Hypothalamus (tissue), 51 donors: ENCODE results near the gene LTB4R2.

Experiments
- DNase-seq, 51 donors: peaks; one replicate each; lab custom pipeline; 2025; lab: John Stamatoyannopoulos, UW

Gene LTB4R2, protein sequence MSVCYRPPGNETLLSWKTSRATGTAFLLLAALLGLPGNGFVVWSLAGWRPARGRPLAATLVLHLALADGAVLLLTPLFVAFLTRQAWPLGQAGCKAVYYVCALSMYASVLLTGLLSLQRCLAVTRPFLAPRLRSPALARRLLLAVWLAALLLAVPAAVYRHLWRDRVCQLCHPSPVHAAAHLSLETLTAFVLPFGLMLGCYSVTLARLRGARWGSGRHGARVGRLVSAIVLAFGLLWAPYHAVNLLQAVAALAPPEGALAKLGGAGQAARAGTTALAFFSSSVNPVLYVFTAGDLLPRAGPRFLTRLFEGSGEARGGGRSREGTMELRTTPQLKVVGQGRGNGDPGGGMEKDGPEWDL

DNA sequence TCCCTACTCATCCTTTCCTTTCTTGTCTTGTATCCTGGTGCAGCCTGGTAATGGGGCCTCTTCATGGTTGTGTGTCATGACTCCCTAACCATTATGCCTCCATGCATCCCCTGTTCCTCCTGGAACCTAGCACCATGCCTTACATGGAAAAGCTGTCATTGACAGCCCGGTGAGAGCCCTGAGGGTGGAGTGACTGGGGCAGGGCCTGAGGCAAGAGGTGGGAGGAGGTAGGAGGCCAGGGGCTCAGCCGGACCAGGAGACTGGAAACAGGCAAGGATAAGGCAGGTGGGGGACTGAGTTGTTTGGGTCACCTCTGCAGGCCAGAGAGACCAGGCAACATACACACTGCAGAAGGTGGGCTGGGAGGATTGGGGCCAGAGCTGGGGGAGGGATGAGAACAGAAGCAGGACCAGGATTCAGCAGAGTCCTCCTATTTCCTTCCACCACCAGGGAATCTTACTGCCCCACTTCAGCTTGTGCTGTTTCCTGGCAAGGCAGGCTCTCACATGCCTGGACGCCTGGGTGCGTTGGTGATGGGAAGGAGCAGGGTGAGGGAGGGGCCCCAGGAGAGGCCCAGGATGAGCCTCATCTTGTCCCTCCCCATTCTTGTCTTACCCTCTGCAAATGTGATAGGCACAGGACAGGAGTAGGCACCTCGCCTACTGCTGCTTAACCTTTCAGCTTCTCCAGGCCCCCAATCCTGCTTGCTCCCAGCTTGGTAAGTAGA, at the start of gene LTB4R2:
TSS of gene LTB4R2 (plus strand) at position 603 of the 727 bp plus-strand sequence. CDS start 525 bp downstream, outside the sequence.
- DNase-seq = no peak

DNA sequence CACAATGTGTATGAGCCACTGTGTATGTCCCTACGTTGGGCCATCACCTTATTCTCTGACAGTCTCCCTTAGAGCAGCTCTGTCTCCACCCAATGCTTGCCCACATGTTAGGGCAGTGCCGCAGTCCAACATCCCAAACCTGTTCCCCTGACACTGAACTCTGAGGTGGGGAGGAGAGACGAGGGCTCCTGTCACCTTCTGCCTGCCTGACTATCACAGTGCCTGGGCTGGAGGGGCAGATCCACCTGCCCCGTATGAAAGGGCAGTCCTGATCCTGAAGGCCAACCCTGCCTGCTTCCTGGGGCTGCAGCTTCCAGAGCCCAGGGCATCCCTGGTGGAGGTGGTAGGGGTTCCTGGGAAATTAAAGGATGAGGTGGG, 49.2 kb upstream of the LTB4R2 start:
- DNase-seq = no peak

DNA sequence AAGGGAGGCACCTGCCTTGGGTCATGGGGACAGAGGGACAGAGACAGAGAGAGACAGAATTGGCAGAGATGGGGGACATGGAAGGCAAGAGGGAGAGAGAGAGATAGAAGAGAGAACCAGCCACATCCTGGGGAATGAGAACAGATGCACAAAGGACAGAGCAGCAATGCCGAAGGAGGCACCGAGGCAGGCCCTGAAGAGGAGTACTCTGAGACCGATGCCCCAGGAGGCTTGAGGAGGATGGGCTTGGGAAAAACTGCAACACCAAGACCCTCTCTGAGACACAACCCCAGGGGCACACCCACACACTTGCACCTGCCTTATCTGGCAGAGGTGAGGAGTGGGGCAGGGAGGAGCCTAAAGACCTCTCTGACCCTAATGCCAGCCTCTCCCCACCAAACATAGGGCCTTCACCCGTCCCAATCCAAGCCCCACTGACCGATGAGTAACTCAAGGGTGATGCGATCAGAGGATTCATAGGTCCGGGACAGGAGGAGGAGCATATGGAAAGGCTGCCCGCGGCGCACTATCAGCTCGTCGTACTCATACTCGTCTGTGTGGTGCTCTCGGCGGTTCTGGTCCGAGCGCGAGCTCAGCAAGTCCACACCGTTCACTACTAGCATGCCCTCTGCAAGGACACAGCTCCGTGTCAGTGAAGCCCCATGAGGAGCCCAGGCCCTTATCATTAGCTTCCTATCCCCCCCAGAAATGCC, 48.5 kb upstream of the LTB4R2 start:
- no peak for DNase-seq

DNA sequence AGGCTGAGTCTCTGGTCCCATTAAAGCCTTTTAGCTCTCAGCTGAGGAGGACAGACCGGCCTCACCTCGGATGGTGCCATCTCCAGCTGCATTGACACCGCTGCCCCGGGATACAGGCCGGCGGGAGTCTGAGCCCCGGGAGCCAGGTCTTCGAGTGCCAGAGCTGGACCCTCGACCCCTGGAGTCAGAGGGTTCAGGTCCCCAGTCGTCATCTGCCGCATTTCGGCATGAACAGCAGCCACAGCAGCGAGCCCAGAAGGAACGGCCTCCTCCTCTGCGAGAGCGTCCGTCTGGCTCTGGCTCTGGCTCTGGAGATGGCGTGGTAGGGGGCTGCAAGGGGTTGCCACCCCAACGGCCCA, 48.0 kb upstream of the LTB4R2 start:
- no peak for DNase-seq

DNA sequence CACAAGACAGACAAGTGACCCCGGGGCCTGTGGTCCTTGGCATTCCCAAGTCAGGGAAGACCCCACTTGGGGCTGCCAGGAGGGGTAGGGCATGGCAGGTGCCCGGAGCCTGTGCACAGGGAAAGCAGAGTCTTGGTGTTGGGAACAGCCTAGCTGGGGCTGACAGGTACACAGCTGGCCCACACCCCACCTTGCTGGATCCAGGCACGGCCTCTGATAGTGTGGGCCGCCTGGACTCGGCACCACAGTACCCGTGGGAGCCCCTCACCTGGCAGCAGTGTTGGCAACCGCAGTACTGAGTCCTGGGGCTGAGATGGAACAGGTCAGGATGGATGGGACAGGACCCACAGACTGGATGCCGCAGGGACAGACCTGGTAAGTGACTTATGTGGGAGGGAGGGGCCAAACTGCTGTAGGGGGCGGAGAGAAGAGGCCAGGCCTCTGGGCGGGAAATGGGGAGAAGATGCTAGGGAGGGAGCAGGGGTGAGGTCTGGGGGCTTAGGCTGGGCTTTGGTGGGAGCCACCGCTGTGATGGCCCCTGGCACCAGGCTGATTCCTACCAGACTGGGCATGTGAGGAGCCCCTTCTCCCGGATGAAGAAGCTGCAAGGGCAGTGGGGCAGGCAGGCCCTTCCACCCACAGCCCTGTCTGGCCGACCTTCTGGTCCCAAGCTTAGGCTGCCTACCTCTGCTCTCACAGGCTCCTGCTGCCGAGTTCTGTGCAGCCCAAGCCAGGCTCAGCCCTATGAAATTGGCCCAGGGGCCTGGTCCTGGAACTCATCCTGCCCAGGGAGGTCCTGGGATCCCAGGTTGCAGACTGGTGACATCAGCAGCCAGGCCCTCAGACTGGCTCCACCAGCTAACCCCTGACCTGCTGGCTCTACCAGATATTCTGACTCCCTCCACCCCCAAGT, 46.9 kb upstream of the LTB4R2 start, which contains the start of gene TGM1:
TSS of gene TGM1 (minus strand) at position 357 of the 913 bp plus-strand sequence. CDS start 825 bp downstream, outside the sequence.
- no peak for DNase-seq

DNA sequence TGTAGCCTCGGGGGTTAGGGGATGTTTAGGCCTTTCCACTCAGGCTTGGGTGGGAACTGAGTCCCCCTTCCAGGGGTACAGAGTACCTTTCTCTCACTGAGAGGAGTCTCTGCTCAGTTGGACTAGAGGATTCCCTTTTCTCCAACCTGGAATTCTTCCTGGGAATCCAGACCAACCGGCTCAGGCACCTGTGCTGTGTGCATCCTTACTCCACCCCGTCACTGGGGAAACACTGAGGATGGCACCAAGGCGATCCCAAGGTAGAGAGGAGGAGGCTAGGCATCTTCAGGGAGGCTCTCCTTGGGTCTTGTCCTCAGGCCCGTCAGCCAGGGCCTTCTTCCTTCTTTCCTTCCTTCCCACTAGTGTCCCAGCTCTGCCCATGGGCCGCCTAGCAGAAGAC, 46.1 kb upstream of the LTB4R2 start:
- DNase-seq = no peak

DNA sequence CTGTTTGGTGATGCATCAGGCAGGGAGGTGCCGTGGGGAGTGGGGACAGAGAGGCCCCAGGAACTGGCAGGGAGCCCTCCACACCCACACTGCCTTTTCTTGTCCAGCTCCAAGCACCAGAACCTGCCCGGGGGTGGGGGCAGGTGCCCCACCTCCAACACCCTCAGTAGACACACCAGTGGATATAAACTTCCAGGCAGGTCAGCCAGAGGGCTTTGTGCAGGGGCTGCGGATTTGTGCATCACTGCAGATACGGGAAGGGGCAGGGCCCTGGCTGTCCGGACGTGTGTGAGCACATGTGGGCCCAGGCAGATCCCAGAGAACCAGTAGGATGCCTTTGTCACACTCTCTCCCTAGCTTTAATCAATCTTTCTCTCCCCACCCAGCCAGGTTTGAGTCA, 45.6 kb upstream of the LTB4R2 start:
- DNase-seq = no peak

DNA sequence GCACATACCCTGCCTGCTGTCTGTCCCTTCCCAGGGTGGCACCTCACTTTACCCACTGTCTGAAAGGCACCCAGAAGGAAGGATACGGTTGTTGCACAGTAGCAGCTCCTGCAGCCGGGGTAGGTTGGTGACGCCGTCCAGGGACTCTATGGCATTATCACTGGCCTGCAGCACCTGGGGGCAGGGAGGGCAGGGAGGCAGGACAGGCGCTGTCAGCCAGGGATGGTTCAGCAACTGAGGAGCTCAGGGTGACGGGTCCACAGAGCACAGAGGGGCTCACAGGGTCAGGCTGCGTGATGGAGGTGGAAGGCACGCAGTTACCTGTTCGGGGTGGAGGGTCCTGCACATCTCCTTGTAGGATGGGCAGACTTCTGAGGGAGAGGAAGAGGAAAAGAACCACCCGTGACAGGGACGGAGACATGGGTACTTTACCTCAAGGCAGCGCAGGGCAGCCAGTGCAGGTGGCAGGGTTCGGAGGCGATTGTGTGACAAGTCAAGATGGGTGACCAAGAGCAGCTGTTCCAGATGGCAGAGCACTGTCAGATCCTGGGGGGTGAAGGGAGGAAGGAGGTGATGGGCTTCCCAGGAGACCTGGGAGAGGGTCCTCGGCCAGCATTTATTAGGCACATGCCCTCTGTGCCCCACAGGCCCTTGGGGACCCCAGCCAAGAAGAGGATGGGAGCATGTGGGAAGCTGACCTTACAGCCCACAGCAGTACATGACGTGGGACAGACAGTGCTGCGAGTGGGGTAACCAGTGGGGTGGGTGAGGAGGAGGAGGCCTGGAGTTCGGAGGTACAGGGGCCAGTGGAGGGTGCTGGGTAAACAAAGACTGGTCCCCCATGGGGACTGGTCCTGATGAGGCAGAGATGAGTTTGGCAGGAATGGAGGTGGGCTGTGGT, 43.3 kb upstream of the LTB4R2 start:
- DNase-seq = no peak

DNA sequence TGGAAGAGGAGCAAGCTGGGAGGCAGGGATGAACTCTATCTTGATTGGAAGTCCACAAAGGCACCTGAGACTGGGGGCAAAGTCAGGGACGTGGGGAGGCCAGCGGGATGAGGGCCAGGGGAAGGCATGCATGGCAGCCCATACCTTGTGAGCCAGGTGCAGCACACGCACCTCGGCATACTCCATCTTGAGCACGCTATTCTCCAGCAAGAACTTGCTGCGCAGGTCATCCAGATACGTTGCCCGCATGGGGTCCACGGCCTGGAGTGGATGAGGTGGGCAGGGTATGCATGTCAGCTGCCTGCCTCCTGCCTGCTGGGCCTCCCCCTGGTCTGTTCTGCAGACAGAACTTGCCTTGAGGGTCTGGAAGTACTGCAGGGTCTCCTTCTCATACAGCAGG, 42.4 kb upstream of the LTB4R2 start:
- DNase-seq = no peak

DNA sequence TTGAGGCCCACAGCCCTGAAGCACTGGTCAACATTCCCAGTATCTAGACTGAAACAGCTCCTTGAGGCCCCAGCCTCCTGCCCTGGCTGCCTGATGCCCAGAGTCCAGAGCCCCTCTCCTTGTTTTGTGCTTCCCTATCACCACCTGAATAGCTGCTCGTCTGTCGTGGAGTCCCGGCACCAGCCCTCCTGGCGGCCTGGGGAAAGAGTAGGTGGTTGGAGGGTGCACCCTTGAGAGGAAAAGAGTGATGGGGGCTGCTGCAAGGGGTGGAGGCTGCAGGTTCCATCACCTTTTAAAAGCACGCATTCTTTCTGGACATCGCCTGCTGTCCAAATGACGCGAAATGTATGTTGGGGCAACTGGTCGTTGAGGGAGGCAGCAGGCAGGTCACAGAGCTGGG, 41.7 kb upstream of the LTB4R2 start:
- DNase-seq = no peak

DNA sequence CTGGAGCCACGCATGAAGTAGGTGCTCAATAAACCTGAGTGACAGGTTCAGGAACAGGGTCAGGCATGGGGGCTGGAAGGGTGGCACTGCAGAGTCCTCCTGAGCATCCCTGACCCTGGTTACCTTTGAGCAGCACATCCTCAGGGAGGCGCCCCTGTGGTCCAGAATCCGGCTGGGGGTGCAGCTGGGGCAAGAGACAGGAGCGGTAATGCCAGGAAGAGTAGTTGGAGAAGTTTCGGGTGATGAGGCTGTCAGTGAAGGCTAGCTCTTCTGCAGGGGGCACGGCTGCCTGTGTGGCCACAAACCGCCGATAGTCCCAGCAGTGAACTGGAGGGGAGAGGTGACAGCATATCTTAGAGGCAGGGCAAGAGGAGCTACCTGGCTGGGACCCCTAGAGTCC, 40.6 kb upstream of the LTB4R2 start:
- DNase-seq = no peak

DNA sequence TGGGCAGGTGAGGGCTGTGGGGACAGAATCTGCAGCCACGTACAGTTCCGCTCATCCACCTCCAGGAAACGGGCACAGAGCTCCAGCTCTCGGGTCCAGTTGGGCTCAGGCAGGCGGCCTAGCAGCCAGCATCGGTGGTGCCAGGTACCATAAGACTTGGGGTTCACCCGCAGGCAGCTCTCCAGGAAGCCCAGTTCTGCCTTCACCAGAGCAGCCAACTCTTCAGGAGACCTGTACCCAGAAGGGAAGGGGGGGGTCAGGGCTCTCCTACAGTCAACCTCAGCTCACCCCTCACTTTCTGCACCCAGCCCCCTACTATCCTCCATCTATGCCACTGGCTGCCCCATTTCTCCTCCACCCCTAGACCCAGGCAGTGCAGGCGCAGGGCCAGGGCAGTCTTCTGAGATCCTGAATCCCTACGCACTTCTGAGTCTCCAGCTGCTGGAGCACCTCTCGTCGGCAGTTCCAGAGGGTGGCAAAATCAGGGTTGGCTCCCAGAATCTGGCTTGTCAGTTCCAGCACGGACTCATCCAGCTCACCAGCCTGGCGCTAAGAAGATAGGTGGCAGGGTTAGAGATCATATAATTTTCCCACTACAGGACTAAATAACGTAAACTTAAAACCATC, 39.9 kb upstream of the LTB4R2 start:
- no peak for DNase-seq

DNA sequence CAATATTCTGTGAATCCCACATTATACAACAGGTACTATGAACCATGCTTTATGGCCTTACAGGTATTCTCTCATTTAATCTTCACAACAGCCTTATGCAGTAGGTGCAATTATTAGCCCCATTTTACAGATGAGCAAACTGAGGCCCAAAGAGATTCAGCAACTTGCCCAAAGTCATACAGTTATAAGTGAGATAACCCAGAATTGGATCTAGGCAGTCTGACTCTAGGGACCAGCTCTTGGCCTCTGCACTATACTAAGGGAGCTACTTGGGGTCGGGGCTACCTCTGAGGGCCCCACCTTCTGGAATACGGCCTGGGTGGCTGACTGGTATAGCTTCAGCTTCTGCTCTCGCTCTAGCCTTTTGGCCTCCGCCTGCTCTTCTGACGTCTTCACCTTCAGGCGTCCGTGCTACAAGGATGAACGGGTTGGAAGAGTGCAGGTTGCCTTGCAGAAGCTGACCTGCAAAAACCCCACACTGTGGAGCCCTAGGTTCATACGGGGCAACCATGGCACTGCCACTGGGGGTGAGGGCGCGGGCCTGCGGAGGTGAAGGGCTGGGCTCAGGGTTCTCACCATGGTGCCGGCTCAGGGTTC, 39.3 kb upstream of the LTB4R2 start:
- DNase-seq = peak in 1 of 51 donors; percentile 45

DNA sequence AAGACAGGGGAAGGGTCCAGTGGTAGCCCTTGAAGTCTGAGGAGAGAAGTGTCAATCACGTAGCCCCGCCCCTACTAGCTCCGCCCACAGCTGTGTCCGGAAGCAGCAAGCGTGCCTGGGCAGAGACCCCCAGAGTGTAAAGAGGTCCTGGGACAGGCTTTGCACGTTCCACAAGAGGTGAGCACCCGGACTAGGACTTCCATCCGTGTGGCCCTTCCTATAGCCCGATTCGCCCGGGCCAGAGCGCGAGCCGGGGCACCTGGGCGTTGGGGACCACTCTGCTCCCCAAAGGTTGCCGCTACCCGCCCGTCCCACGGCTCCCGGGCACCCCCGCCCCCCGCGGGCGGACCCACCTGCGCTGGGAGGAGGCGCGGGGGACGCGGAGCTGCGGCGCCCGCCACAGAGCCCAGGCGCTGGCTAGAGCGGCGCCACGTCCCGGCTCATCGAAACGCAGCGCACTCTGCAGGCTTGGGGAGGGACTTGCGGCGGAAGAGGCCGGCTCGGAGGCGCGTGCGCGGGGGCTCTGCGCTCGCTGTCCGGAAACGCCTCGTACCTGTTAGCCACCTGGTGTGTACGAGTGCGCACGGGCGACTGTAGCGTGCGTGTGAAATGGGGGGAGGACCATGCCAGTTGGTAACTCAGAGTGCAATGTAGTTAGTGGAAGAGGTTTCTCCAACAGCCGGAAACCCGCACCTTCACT, 38.7 kb upstream of the LTB4R2 start, which contains the start of gene RABGGTA:
TSS of gene RABGGTA (minus strand) at position 464 of the 700 bp plus-strand sequence. CDS start 482 bp downstream, outside the sequence.
- peak; percentile 40 to 87 (median 67) for DNase-seq

DNA sequence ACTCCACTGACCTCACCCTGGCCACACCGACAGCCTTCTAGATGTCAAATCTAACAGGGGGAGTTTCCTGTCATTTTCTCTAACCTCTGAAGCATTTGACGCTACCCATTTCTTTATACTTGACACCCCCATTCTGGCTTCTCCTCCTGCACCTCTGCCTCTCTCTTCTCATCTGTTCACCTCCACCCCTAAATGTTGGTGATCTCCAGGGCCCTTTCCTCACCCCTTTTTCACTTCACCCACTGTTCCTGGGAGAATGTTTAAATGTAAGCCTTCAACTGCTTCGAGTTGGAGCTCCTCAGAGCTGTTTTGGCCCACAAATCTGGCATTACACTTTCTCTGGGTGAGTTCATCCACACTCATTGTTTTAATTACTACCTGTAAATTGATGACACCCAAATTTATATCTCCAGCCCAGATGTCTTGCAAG, 38.1 kb upstream of the LTB4R2 start:
- no peak for DNase-seq

DNA sequence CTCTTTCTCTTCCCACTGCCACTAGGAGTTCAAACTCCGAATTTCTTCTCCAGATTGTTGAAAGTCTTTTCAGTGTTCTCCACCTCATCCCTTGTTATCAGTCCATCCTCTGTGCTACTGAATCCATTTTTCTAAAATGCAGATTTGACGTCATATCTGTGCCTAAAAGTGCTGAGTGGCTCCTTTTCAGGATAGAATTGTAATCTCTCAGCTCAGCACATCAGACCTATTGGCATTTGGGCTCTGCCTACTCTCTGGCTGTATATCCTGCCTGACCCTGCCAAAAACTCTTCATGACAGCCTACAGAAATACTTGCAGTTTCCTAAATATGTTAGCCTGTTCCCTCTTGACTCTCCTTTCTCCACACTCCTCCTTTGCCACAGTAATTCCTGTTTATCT, 37.5 kb upstream of the LTB4R2 start:
- no peak for DNase-seq

DNA sequence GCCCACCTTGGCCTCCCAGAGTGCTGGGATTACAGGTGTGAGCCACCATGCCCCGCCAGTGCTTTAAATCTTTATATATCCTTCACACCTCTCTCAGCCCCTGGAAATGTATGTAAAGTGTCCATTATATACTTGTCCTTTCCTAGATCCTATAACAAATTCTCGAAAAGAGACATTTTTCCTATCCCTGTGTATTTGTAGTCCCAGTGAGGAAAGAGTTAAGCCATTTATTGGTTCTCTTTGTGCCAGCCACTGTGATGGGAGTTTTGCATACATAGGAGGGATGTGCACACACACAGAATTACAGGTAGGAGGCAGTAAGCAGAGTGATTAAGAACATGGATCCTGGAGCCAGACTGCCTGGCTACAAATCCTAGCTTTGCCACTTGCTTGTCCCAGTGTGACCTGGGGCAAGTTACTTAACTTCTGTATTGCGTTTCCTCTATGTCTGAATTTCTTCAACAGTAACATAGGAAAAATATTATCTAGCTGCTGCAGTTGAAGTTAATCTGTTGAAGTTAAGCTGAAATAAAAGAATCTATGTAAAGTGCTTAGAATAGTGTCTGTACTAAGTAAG, 36.4 kb upstream of the LTB4R2 start:
- DNase-seq = no peak
